Measurements from ENCODE around the gene CNTNAP4.

CNTNAP4 gene

DNA sequence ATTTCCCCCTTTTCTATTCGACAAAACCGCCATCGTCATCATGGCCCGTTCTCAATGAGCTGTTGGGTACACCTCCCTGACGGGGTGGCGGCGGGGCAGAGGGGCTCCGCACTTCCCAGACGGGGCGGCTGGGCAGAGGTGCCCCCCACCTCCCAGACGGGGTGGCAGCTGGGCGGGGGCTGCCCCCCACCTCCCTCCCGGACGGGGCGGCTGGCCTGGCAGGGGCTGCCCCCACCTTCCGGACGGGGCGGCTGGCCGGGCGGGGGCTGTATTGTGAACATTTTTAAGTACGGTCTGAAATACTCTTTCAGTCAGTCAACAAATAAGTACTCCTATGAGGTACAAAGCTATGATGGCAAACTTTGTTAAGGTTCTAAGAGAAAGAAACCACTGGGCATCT lies 222.8 kb downstream of the CNTNAP4 start:
- no peak for DNase-seq

DNA sequence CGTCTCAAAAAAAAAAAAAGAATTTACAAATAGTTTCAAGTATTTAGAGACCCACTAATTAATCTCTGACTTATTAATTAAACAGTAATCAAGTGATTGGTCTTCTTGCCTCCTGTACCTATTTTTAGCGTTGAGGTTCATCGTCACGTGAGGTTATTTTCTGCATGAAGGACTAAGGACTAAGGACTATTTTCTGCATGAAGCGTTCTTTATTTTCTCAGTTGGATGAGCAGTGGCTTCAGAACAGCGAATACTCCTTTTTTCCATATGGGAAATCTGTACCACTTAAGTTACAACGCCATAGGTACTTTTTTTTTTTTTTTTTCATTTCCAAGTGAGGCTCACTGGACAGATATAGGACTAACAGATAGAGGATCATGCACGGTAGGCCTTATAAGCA lies 224.9 kb downstream of the CNTNAP4 start:
- no peak for DNase-seq

DNA sequence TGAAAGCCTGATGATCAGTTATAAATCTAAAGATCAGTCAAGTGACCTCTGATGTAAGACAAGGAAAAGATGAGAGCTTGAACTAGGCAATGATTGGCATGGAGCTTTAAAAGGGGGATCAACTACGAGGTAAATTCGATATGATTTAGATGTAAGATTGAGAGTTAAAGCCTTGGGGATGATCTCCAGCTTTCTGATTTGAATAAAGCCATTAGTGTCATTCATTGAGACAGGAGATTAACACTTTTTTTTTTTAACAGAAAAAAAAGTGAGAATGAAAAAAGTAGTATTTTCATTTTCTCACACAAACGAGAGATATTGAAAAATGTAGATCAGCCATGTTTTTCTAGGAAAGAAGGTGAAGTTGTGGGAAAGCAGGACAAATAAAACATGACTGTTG lies 225.4 kb downstream of the CNTNAP4 start:
- DNase-seq: no peak

- DNase-seq: no peak
Measured at GRCh38 chr16:76503091-76503490, 225.9 kb downstream of the CNTNAP4 start.

- DNase-seq: no peak
Measured at GRCh38 chr16:76511203-76511602, 234.0 kb downstream of the CNTNAP4 start.

GRCh38 chr16:76518781-76519180 lies 241.6 kb downstream of the CNTNAP4 start:
- no peak for DNase-seq

DNA sequence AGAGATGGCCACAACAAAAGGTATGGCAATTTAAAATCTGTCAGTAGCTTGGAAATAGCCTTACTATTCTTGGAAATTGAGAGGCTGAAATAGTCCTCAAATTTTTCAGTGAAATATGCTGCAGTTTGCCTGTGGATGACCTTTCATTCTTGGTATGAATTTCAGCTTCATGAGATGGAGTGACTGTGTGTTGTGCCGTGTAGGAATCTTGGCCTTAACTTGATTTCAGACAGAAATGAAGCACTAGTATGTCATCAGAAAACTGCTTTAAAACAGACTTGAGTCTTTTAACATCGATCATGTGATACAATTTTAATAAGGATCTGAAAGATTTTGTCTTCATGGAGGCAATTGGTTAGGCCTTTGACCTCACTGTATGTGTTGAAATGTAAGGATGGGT lies 247.2 kb downstream of the CNTNAP4 start:
- DNase-seq: no peak

DNA sequence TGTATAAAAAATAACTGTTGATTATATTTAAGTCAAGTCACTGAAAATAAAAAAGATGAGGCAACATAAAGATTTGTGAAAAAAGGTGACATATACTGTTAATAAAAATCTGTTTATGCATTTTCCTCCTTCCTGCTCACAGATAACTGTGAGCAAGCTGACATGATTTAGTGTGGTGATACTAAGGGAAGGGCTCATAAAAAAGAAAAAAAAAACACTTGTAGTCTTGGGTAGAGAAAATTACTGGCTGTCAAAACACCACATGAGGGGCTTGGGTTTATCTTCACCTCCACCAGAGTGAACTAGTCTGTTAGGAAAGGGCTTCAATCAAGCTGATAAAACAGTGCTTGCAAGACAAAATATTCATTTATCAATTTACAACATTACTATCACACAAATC lies 247.6 kb downstream of the CNTNAP4 start:
- DNase-seq: no peak

DNA sequence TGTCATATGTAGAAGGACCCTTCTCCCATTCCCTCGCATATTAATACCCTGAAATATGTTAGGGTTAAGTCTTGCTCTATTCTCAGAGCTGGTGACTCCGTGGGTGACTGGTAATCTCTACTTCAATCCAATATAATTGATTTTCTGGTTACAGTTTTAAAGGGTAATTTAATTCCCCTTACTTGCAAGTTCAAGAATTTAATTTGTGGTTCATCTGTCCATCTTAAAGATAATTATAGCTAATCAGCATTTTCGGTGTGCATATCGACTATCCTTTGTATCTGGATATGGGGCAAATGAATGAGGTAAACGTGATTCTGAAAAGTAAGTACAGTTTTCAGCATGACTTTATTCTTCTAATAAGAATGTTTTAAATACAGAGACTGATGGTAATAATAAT lies 250.0 kb downstream of the CNTNAP4 start:
- DNase-seq: no peak

DNA sequence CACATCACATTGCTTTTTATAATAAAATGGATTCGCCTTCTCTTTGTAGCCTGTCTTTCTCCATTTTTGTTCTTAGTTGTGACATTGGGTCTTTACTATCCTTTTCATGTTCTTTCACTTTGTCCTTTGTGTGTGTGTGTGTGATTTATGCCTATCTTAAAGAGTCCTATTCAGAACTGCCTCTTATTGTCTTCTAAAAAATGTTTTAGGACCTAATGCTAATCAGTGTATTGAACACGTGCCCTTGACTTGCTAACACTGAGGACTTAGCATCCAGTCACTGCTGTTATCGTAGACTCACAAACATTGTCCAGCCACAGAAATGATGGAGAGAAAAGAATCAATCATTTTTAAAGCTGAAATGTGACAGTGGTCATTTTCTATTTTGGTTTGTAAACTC lies 251.9 kb downstream of the CNTNAP4 start:
- no peak for DNase-seq

DNA sequence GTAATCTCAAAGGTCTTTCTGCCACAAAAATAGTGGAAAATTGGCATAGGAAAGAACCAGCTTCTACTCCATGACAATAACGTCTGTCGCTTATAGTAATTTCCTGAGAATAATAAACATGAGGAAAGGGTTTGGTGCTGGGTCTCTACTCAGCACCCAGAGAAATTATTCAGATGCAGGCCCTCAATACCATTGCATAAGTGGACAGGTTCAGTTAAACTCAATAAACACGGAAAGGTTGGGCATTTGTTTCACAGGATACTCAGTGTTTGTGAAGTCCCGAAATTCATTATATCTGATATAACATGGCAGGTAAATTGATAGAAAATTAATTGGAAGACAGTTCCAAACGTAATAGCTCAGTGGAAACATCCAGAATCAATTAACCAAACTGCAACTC lies 254.0 kb downstream of the CNTNAP4 start:
- DNase-seq: no peak

GRCh38 chr16:76532188-76532973 lies 255.2 kb downstream of the CNTNAP4 start:
- DNase-seq: no peak

- no peak for DNase-seq
Measured at GRCh38 chr16:76539609-76540008, 262.4 kb downstream of the CNTNAP4 start.

DNA sequence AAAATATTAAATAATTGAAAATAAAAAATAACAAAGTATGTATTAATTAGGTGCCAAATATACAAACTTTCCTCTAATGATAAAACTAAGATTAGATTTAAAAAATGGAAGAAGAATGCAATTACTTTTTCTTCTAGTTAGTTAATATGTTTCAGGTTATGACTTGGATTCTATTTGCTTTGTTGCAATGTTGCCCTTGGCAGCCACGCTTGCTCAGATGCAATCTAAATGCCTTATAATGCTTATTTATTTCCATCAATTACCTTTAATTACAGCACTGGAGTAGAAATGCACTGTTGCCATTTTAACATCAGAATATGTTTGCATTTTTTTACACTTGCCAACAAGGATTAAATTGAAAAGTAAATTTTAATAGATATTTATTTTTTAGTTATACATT lies 263.9 kb downstream of the CNTNAP4 start:
- DNase-seq: no peak

- no peak for DNase-seq
Measured at GRCh38 chr16:76565542-76565941, 288.3 kb downstream of the CNTNAP4 start.

GRCh38 chr16:76571755-76572154 lies 294.6 kb downstream of the CNTNAP4 start:
- DNase-seq: no peak

DNA sequence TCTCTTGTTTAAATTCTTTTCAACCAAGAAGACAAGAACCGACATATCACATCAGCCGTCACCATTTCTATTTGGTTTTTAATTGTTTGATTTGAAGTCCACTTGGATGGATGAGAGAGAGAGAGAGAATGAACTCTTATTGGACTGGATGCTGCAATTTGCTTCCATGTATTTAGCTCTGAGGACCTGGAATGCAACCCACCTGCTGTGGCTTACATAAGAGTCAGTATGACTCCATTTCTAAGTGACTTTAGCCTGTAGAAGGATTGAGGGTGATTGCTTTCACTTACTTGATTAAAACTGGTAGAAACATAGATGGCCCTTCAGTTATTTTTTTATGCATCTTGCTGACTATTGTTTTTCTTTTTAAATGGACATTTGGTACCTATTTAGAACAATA lies 296.1 kb downstream of the CNTNAP4 start:
- no peak for DNase-seq

DNA sequence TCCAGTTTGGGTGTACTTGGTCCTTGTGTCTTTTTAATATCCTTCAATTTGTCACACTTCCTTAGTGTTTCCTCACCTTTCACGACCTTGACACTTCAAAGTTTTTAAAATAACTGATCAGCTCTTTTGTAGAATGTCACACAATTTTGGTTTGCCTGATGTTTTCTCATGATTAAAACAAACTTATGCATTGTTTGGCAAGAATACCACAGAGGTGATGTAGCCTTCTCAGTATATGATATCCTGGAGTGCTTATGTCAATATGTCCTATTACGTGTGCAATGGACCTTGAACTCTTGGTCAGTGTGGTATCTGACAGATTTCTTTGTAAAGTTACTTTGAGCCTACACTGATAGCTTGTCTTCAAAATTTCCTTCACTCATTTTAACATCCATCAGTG lies 297.4 kb downstream of the CNTNAP4 start:
- DNase-seq: no peak

GRCh38 chr16:76576526-76576925 lies 299.3 kb downstream of the CNTNAP4 start:
- no peak for DNase-seq

GRCh38 chr16:76577003-76577402 lies 299.8 kb downstream of the CNTNAP4 start:
- no peak for DNase-seq

GRCh38 chr16:76579277-76579922 lies 302.2 kb downstream of the CNTNAP4 start:
- no peak for DNase-seq

DNA sequence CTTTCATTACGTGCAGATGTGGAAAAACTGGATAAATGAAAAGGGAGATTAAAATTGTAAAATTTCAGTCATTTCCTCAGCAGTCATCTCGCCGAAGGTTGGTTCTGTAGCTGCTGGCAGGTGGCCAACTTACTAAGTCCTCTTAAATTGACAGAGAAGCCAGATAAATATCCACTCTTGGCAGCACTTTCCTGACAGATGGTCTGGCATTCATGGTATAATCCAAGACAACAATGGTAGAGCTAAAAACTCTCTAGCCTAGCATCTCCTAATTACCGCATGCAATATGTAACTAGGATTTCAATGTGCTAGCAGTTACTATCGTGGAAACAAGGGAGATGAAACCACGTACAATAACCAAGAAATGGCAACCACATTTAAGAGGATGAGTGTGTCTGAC lies 306.3 kb downstream of the CNTNAP4 start:
- peak; percentile 35 for DNase-seq

DNA sequence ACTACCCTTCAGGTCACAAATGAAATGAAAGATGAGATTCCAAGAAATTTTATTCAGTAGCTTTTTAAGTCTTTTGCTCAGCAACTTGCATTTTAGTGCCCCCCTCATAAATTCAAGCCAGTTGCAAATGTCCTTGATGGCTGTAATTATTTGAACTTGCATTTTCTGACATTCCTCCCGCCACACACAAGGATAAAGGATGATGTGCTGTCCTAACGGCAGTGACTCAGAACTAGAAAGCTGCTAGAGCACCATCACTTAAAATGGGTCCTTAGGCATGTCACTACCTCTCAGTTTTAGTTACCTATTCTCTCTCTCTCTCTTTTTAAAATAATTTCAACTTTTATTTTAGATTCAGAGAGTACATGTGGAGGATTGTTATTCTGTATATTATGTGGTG lies 306.7 kb downstream of the CNTNAP4 start:
- no peak for DNase-seq

GRCh38 chr16:76598498-76598897 lies 321.3 kb downstream of the CNTNAP4 start:
- DNase-seq: no peak

GRCh38 chr16:76607317-76607716 lies 330.1 kb downstream of the CNTNAP4 start:
- no peak for DNase-seq
